Ovary (tissue), 10 donors: Measurements from ENCODE around the gene ASIP. TPM values are rescaled to one million over a fixed set of nuclear protein-coding genes. Genes with fewer than 3 reads are reported as not detected.

Experiments
- DNase-seq, 5 donors: peaks; one replicate each; pipeline ENCODE4 v3.0.0-alpha.2; 2019 to 2020
- H3K27ac ChIP-seq, 2 donors: fragments of 200-600 bp; one replicate each; pipeline versions ENCODE4 v1.5.1 to v1.8.0; 2019 to 2022
- H3K27me3 ChIP-seq: fragments of 200-600 bp; one replicate; pipeline ENCODE4 v1.8.0; 2022
- H3K36me3 ChIP-seq: fragments of 200-600 bp; sonication (generic); one replicate; pipeline ENCODE4 v1.5.1; 2019
- H3K4me1 ChIP-seq: one replicate; pipeline ENCODE4 v1.8.1; 2013; ENCODE audit warnings: mild to moderate bottlenecking, moderate library complexity; ENCODE audit not compliant: insufficient read depth
- H3K4me3 ChIP-seq: fragments of 200-600 bp; sonication (generic); one replicate; pipeline ENCODE4 v1.5.1; 2017
- H3K9me3 ChIP-seq, 2 donors: fragments of 200-600 bp in 1 of 2; sonication (generic) in 1 of 2; one replicate each; pipeline versions ENCODE4 v1.5.1 to v1.8.1; 2013 to 2019; ENCODE audit warnings: mild to moderate bottlenecking in 1 of 2, moderate library complexity in 1 of 2
- EP300 ChIP-seq: sonication (generic); formaldehyde crosslinking; IDR thresholded peaks from one replicate; pipeline ENCODE4 v1.6.1; 2017; ENCODE audit warnings: antibody characterized with exemption
- POLR2A ChIP-seq: fragments of 450-650 bp; IDR thresholded peaks from one replicate; pipeline ENCODE4 v1.6.1; 2017; ENCODE audit warnings: antibody characterized with exemption, mild to moderate bottlenecking, moderate library complexity
- WGBS, 3 donors: extraction: QIAGEN DNeasy Blood & Tissue Kit in 1 of 3; methylation state at CpG; one replicate each; pipeline versions ENCODE4 v1.1.5 to v1.1.7; 2013 to 2017; 5-methylcytosine and 5-hydroxymethylcytosine counted together
- intact Hi-C, 4 donors: fragments of 100-400 bp; cut with DNase I; formaldehyde crosslinking; loops; one replicate each; pipeline versions ENCODE4 v1.11.0 to v1.15.1; 2022 to 2023
- long read RNA-seq, 3 donors: library from polyadenylated mRNA in 2 of 3; unstranded in 2 of 3; transcript quantifications; one replicate each; pipeline ENCODE4 v2.0.0 and lab custom pipeline, GENCODE V29; 2021 to 2026
- polyA plus RNA-seq, 2 donors: library from polyadenylated mRNA; stranded (reverse); fragments of 200-250 nt in 1 of 2; fragments of 350-450 nt in 1 of 2; fragmentation: Illumina TruSeq in 1 of 2; extraction: RNeasy Lipid Tissue Mini Kit (QIAGEN cat#74804) in 1 of 2; gene quantifications; one replicate each; pipeline ENCODE4 v1.2.3, GENCODE V29; 2013 to 2014
- total RNA-seq, 7 donors: library from RNA; depleted of rRNA in 2 of 7; stranded (reverse); fragments of >200 nt in 2 of 7; fragmentation: NEBNext Ultra II Directional in 3 of 7; extraction: Animal tissue kit (Norgen Biotek cat#: 25700) in 3 of 7; gene quantifications; one replicate each; pipeline versions ENCODE4 v1.1.0 to v1.2.4, GENCODE V29; 2016 to 2023
- TF ChIP-seq, protein P1 (sequence below), 3 donors: fragments of 450-650 bp in 2 of 3; fragments of 200-600 bp in 1 of 3; IDR thresholded peaks; one replicate each; pipeline versions ENCODE4 v1.5.1 to v1.8.0; 2016 to 2022; ENCODE audit warnings: antibody characterized with exemption in 3 of 3, mild to moderate bottlenecking in 1 of 3
- donor health status: DM: no; HTN: no; CAD: no; lungs with moderate emphysema.
- donor health status: DM: no; HTN: no; CAD: no.
- donor health status: Bipolar disorder and iron deficiency.
- donor health status: DM: yes; HTN: yes; CAD: no.
- donor health status: DM: no; HTN: no; CAD: no.
- donor health status: DM: yes; HTN: yes; CAD: no.

Gene ASIP, protein sequence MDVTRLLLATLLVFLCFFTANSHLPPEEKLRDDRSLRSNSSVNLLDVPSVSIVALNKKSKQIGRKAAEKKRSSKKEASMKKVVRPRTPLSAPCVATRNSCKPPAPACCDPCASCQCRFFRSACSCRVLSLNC
- 10 to 100 TPM in 6 of 7 donors, 1 to 10 TPM in 1; 7.3 to 37.6 (median 22.5) TPM for total RNA-seq
- polyA plus RNA-seq: 10 to 100 TPM in 1 of 2 donors, under 1 TPM in 1; 0.37 to 57.1 TPM
- long read RNA-seq, donor 1, partial matches to known transcripts: 7 of 30 reads
- long read RNA-seq, donor 1, other reads (novel, unspliced or antisense): 23 of 30 reads
- long read RNA-seq, donor 2: 0 reads
- long read RNA-seq, donor 3, partial matches to known transcripts: 22 of 45 reads
- long read RNA-seq, donor 3, other reads (novel, unspliced or antisense): 23 of 45 reads

DNA sequence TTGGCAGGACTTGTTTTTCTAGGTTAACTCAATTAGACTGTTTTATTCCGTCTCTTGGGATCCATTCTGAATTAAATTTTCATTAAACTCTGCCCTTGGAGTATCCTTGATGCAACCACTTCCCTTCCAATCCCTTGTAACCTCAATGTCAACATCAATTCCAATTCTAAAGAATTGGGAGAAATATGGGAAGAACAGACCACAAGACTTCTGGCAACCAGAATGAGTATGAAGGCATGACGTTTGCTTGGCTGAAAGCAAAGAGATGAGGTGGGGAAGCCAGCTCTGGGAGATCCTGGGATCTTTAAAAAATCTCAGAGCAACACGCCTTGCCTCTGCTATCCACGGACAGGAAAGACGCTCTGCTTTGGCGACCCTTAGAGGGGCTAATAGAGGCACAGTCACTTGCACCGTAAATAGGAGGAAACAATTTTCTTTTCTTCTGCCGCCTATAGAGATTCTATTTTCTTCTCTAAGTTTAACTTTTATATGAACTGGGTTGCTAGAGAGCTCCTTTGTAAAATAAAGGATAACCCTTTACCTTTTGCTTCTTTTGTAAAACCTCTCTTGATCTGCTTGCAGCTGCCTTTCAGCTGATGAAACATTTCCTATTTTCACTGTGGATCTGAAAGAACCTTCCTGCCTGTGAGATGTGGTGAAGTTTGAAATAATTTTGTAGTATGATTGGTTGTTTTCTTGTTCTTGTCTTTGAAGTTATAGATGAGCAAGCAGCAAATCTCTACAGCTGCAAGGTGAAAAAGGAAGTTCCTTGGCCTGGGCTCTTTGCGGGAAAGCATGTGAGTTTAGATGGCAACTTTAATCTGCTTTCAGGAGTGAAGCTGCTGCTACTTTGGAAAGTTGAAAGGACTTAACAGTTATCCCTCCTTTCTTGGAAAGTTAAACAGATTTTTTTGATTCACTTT, at the start of gene ASIP:
Gene ASIP, plus strand, starts transcription at position 731 of the 923 bp plus-strand sequence. CDS start 18,952 bp downstream, outside the sequence.
- TF ChIP-seq POLR2A (no peak), EP300 (no peak)
- TF ChIP-seq, protein P1, sequence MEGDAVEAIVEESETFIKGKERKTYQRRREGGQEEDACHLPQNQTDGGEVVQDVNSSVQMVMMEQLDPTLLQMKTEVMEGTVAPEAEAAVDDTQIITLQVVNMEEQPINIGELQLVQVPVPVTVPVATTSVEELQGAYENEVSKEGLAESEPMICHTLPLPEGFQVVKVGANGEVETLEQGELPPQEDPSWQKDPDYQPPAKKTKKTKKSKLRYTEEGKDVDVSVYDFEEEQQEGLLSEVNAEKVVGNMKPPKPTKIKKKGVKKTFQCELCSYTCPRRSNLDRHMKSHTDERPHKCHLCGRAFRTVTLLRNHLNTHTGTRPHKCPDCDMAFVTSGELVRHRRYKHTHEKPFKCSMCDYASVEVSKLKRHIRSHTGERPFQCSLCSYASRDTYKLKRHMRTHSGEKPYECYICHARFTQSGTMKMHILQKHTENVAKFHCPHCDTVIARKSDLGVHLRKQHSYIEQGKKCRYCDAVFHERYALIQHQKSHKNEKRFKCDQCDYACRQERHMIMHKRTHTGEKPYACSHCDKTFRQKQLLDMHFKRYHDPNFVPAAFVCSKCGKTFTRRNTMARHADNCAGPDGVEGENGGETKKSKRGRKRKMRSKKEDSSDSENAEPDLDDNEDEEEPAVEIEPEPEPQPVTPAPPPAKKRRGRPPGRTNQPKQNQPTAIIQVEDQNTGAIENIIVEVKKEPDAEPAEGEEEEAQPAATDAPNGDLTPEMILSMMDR (IDR thresholded peaks at IDR 0.05): no peak
- Histone ChIP-seq H3K27me3 (no peaks in the 10 kb centered on the region), H3K9me3 (no peaks in the 10 kb centered on the region), H3K4me3 (no peak within 1 kb of the TSS), H3K4me1 (no peaks in the 10 kb centered on the region), H3K27ac (no peak within 1 kb of the TSS), H3K36me3 (no peaks in the 10 kb centered on the region)
- 59 to 66% (median 63%) methylated on average over 9 of the region's 9 CpGs for WGBS, 3 donors
- intact Hi-C loops: no loop called here
- no peak for DNase-seq

DNA sequence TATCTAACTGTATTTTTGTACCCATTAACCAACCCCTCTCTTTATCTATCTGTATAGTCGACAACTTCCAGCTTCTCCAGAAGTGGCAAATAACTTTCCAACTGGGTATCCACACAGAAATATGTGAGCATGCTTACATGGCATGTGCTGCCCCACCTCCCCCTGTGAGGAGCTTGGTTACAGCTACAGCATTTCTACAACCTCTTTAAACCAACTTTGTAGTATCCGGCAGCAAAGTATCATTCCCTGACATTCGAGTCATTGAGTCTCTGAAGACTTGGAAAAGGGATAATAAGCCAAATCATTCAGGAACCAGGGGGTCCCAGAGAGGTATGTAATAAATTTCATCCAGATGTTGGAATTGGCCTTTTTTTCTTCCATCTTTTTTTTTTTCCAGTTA, 48.2 kb upstream of the ASIP start:
- Histone ChIP-seq H3K27ac (no peak overlapping the region), H3K27me3 (no peaks in the 10 kb centered on the region), H3K4me1 (no peaks in the 10 kb centered on the region), H3K36me3 (no peaks in the 10 kb centered on the region), H3K9me3 (no peaks in the 10 kb centered on the region), H3K4me3 (no peak overlapping the region)
- intact Hi-C loops: loop anchor here in 3 of 4 donors (5.0 to 10.0 kb wide), 3 partner anchors 104 to 572 kb away; no protein-coding TSS in a partner anchor
- TF ChIP-seq POLR2A (no peak), EP300 (no peak)
- TF ChIP-seq, protein P1 (IDR thresholded peaks at IDR 0.05): no peak
- no peak for DNase-seq
- whole genome bisulfite sequencing, 3 donors: 67 to 74% (median 70%) methylated on average over 3 of the region's 3 CpGs

GRCh38 chr20:34199183-34199582, 42.0 kb upstream of the ASIP start:
- H3K36me3 ChIP-seq: no peaks in the 10 kb centered on the region
- 61 to 73% (median 65%) methylated on average over 3 of the region's 3 CpGs for WGBS, 3 donors
- no peaks in the 10 kb centered on the region for H3K27me3 ChIP-seq
- intact Hi-C loops: loop anchor here in 2 of 4 donors (10.0 kb wide), 2 partner anchors 116 to 566 kb away; no protein-coding TSS in a partner anchor
- H3K4me1 ChIP-seq: no peaks in the 10 kb centered on the region
- no peak for DNase-seq
- no peaks in the 10 kb centered on the region for H3K9me3 ChIP-seq
- no peak overlapping the region for H3K27ac ChIP-seq
- no peak overlapping the region for H3K4me3 ChIP-seq
- TF ChIP-seq POLR2A (no peak), EP300 (no peak)
- TF ChIP-seq, protein P1 (IDR thresholded peaks at IDR 0.05): no peak

- 69 to 70% (median 70%) methylated on average over 2 of the region's 2 CpGs for WGBS, 3 donors
- Histone ChIP-seq H3K27me3 (no peaks in the 10 kb centered on the region), H3K4me1 (no peaks in the 10 kb centered on the region), H3K36me3 (no peaks in the 10 kb centered on the region), H3K4me3 (no peak overlapping the region), H3K9me3 (no peaks in the 10 kb centered on the region), H3K27ac (no peak overlapping the region)
- intact Hi-C loops: no loop called here
- DNase-seq: no peak
- TF ChIP-seq EP300: no peak
- TF ChIP-seq POLR2A: no peak
- TF ChIP-seq, protein P1 (IDR thresholded peaks at IDR 0.05): no peak
Measured at GRCh38 chr20:34200023-34200422, 41.2 kb upstream of the ASIP start.
